ENCODE results near the gene PCGF2.

Gene PCGF2

GRCh38 chr17:38761612-38762011, 13.5 kb upstream of the PCGF2 start (continued):
- TF ChIP-seq SCRT2 (tag by site-specific recombination; IDR thresholded peaks at IDR 0.05) (0 out of 2 replicates have a peak, but pooled peaks have one; percentile 35), ZNF138 (tag by site-specific recombination; IDR thresholded peaks at IDR 0.05; ENCODE audit: borderline replicate concordance) (no peak), BCL11A (tag by site-specific recombination; IDR thresholded peaks at IDR 0.05; ENCODE audit: low read depth) (0 out of 2 replicates have a peak, but pooled peaks have one; percentile 16), ZBTB17 (tag by site-specific recombination; IDR thresholded peaks at IDR 0.05) (no peak), ZNF2 (tag by site-specific recombination; IDR thresholded peaks at IDR 0.05) (peak; percentile 38; the same call in 1 of the 2 replicates)

GRCh38 chr17:38753071-38753506, 5.0 kb upstream of the PCGF2 start:
- TF ChIP-seq ZNF311 (tag by site-specific recombination; IDR thresholded peaks at IDR 0.05; ENCODE audit: borderline replicate concordance) (no peak), INSM2 (tag by site-specific recombination; IDR thresholded peaks at IDR 0.05) (no peak), PRDM4 (tag by site-specific recombination; IDR thresholded peaks at IDR 0.05) (peak; percentile 79), ZNF148 (tag by site-specific recombination; IDR thresholded peaks at IDR 0.05; ENCODE audit: borderline replicate concordance) (no peak), YY1 (tag by site-specific recombination; IDR thresholded peaks at IDR 0.05) (0 out of 2 replicates have a peak, but pooled peaks have one; percentile 27), ZNF645 (tag by site-specific recombination; IDR thresholded peaks at IDR 0.05) (no peak), ZBTB1 (tag by site-specific recombination; IDR thresholded peaks at IDR 0.05) (no peak)
- POLR2A ChIA-PET: interaction anchor here (0.7 to 2.0 kb wide), 4 partner anchors 10 to 447 kb away, joined by 3 to 13 read pairs (median 4); partner anchors contain the start of genes LASP1, RPL19 and RPL23

GRCh38 chr17:38752308-38753070, 4.4 kb upstream of the PCGF2 start, which contains the start of gene PSMB3:
TSS of gene PSMB3 (plus strand) at chr17:38752741. CDS start at chr17:38752827, 86 bp downstream.
- ChIA-PET CTCF (interaction anchor here (0.6 to 1.4 kb wide), 10 partner anchors 9 to 446 kb away, joined by 3 to 7 read pairs (median 5); no protein-coding TSS in a partner anchor), POLR2A (interaction anchor here (0.7 to 2.8 kb wide), 16 partner anchors 9 to 448 kb away, joined by 3 to 20 read pairs (median 4); partner anchors contain the start of genes LASP1, MLLT6, RPL19 and RPL23)
- Histone ChIP-seq H3K27ac (ENCODE audit: extremely low read depth, low read depth, low read length) (peak within 1 kb of the TSS; percentile 66), H3K4me3 (ENCODE audit: low read depth, low read length) (peak within 1 kb of the TSS; percentile 78), H3K4me1 (ENCODE audit: control insufficient read depth, insufficient read depth, low read length) (peaks cover 11% of the 10 kb centered on the region), H3K9me3 (ENCODE audit: control insufficient read depth, insufficient read depth, low read depth, low read length) (no peaks in the 10 kb centered on the region), H3K36me3 (ENCODE audit: control insufficient read depth in 2 of 2, insufficient read depth in 1 of 2, low read length in 2 of 2) (peaks cover 37 to 38% of the 10 kb centered on the region in 2 experiments)
- TF ChIP-seq FEZF1 (tag by site-specific recombination; IDR thresholded peaks at IDR 0.05) (no peak), ZEB2 (tag by site-specific recombination; IDR thresholded peaks at IDR 0.05) (no peak), IKZF3 (tag by site-specific recombination; IDR thresholded peaks at IDR 0.05) (no peak), ZNF211 (tag by site-specific recombination; IDR thresholded peaks at IDR 0.05; ENCODE audit: low read depth) (no peak), HOXD13 (CRISPR knock-in tag; IDR thresholded peaks at IDR 0.05; ENCODE audit: borderline replicate concordance) (peak; percentile 36; the same call in 1 of the 2 replicates), ZNF366 (tag by site-specific recombination; conservative IDR thresholded peaks at IDR 0.05) (no peak), ZNF112 (tag by site-specific recombination; IDR thresholded peaks at IDR 0.05) (no peak), ZNF521 (tag by site-specific recombination; IDR thresholded peaks at IDR 0.05) (no peak), CTCF (tag by site-specific recombination; IDR thresholded peaks at IDR 0.05) (peak; percentile 71), ZBTB21 (tag by site-specific recombination; IDR thresholded peaks at IDR 0.05) (peak; percentile 6; the same call in 1 of the 2 replicates)

More at GRCh38 chr17:38753071-38753506, 5.0 kb upstream of the PCGF2 start:
- H3K27ac ChIP-seq (ENCODE audit: extremely low read depth, low read depth, low read length): peak overlapping the region; percentile 66
- peaks cover 43 to 44% of the 10 kb centered on the region in 2 experiments for H3K36me3 ChIP-seq (ENCODE audit: control insufficient read depth in 2 of 2, insufficient read depth in 1 of 2, low read length in 2 of 2)
- H3K4me3 ChIP-seq (ENCODE audit: low read depth, low read length): peak overlapping the region; percentile 78
- CTCF ChIA-PET: interaction anchor here (1.0 to 1.4 kb wide), 2 partner anchors 9 to 19 kb away, joined by 4 to 7 read pairs; no protein-coding TSS in a partner anchor
- H3K9me3 ChIP-seq (ENCODE audit: control insufficient read depth, insufficient read depth, low read depth, low read length): no peaks in the 10 kb centered on the region
- peaks cover 11% of the 10 kb centered on the region for H3K4me1 ChIP-seq (ENCODE audit: control insufficient read depth, insufficient read depth, low read length)
